K562 (cell line): ENCODE data around the gene G6PC2. TPM values are rescaled to one million over a fixed set of nuclear protein-coding genes. Genes with fewer than 3 reads are reported as not detected.
A peak's percentile ranks its signal among the peaks of the same experiment; 100 is the strongest.

ENCODE experiments used
- ATAC-seq: fragments of 200-7000 bp; cut with Tn5 transposase; 3 replicates; pipeline ENCODE4 v1.9.1; 2020; ENCODE audit warnings: moderate library complexity
- BruUV-seq: library from RNA; stranded (reverse); fragments of 400-500 nt; replicated peaks from 2 replicates; lab custom pipeline; 2021; lab: Mats Ljungman, UMichigan
- CTCF ChIA-PET: fragments of 300-600 bp; formaldehyde crosslinking; extraction: SDS; loops from one replicate; lab custom pipeline; 2021; ENCODE audit warnings: low intra/inter-chr PET ratio; lab: Yijun Ruan, JAX
- POLR2A ChIA-PET: fragments of 300-600, 350-650 bp; sonication (Branson Sonifier 250); formaldehyde crosslinking; extraction: SDS; loops from one replicate; lab custom pipeline; 2021; ENCODE audit warnings: antibody characterized with exemption, inconsistent platforms; lab: Yijun Ruan, JAX
- DNase-seq, 4 experiments: peaks; one replicate each; pipeline versions ENCODE4 v3.0.0 to v3.0.0-alpha.2; 2011 to 2018; ENCODE audit warnings: low spot score in 3 of 4, mixed read lengths in 3 of 4; ENCODE audit errors: extremely low read depth in 1 of 4
- FAIRE-seq: peaks from 2 replicates; lab custom pipeline; 2011; peaks lifted over from hg19 to GRCh38; lab: Jason Lieb, UNC
- H2AFZ ChIP-seq: 2 replicates; pipeline ENCODE4 v1.6.0; 2011; ENCODE audit warnings: low read depth, low read length, control low read depth, inconsistent platforms
- H3K27ac ChIP-seq: fragments of 200-600 bp; 3 replicates; pipeline ENCODE4 v1.8.0; 2011; ENCODE audit warnings: low read depth, mild to moderate bottlenecking, control low read depth, inconsistent platforms, low read length, moderate library complexity, mixed read lengths; ENCODE audit errors: extremely low read depth
- H3K27me3 ChIP-seq, 2 experiments: fragments of 300-600 bp in 1 of 2; 2 replicates in 1 of 2; 3 replicates in 1 of 2; pipeline versions ENCODE4 v1.6.0 to v1.8.0; 2011; ENCODE audit warnings: inconsistent platforms in 2 of 2, low read length in 2 of 2, mild to moderate bottlenecking in 1 of 2, mixed read lengths in 1 of 2, moderate library complexity in 1 of 2; ENCODE audit not compliant: control insufficient read depth in 2 of 2, insufficient read depth in 2 of 2
- H3K36me3 ChIP-seq: fragments of 300-600 bp; 3 replicates; pipeline ENCODE4 v1.8.0; 2011; ENCODE audit warnings: mild to moderate bottlenecking, low read length, inconsistent platforms; ENCODE audit not compliant: control insufficient read depth, insufficient read depth
- H3K4me1 ChIP-seq, 2 experiments: fragments of 200-600 bp in 1 of 2; replicated peaks in 1 of 2; 2 replicates in 1 of 2; 3 replicates in 1 of 2; pipeline versions ENCODE4 v1.5.1 to v1.8.0; 2011; ENCODE audit warnings: inconsistent platforms in 2 of 2, low read length in 2 of 2, mild to moderate bottlenecking in 1 of 2, mixed read lengths in 1 of 2, moderate library complexity in 1 of 2; ENCODE audit not compliant: control insufficient read depth in 2 of 2, insufficient read depth in 2 of 2
- H3K4me2 ChIP-seq: 2 replicates; pipeline ENCODE4 v1.6.1; 2011; ENCODE audit warnings: low read length, control low read depth, inconsistent platforms, mixed read lengths; ENCODE audit not compliant: insufficient read depth
- H3K4me3 ChIP-seq: fragments of 200-600 bp; sonication (generic), shearing (Covaris generic); 2 replicates; pipeline ENCODE4 v1.5.1; 2016; ENCODE audit warnings: control low read depth, inconsistent platforms
- H3K79me2 ChIP-seq: fragments of 200-600 bp; 3 replicates; pipeline ENCODE4 v1.8.0; 2011; ENCODE audit warnings: low read length, inconsistent platforms; ENCODE audit not compliant: control insufficient read depth, insufficient read depth
- H3K9ac ChIP-seq, 2 experiments: 2 replicates each; pipeline versions ENCODE4 v1.6.0 to v1.6.1; 2011; ENCODE audit warnings: low read depth in 2 of 2, low read length in 2 of 2, control low read depth in 1 of 2, inconsistent platforms in 1 of 2, mild to moderate bottlenecking in 1 of 2, mixed read lengths in 1 of 2; ENCODE audit not compliant: insufficient read depth in 1 of 2
- H3K9me1 ChIP-seq: one replicate; pipeline ENCODE4 v1.6.0; 2011; ENCODE audit warnings: inconsistent platforms, mild to moderate bottlenecking, low read length, moderate library complexity; ENCODE audit not compliant: control insufficient read depth, insufficient read depth
- H3K9me3 ChIP-seq: replicated peaks from 2 replicates; pipeline ENCODE4 v1.5.1; 2011; ENCODE audit warnings: low read depth, low read length, inconsistent platforms; ENCODE audit not compliant: control insufficient read depth, insufficient read depth
- H4K20me1 ChIP-seq: replicated peaks from 2 replicates; pipeline ENCODE4 v1.6.1; 2011; ENCODE audit warnings: low read length, inconsistent platforms, mixed read lengths; ENCODE audit not compliant: control insufficient read depth, insufficient read depth
- BHLHE40 ChIP-seq: IDR thresholded peaks from 2 replicates; pipeline ENCODE4 v1.6.1; 2011; ENCODE audit warnings: low read length, improper control_type of control experiment
- CCNT2 ChIP-seq: IDR thresholded peaks from 2 replicates; pipeline ENCODE4 v1.6.1; 2011; ENCODE audit warnings: borderline replicate concordance, low read depth, mild to moderate bottlenecking, moderate library complexity, mixed read lengths, low read length; ENCODE audit not compliant: insufficient read length; ENCODE audit errors: extremely low read depth
- CHD1 ChIP-seq: fragments of 200-600 bp; sonication (generic); IDR thresholded peaks from one replicate; pipeline ENCODE4 v1.6.1; 2012; ENCODE audit warnings: mild to moderate bottlenecking, moderate library complexity, low read length, inconsistent platforms
- DPF2 ChIP-seq: fragments of 450-650 bp; IDR thresholded peaks from 2 replicates; pipeline ENCODE4 v1.6.1; 2016
- EP300 ChIP-seq: IDR thresholded peaks from 2 replicates; pipeline ENCODE4 v1.6.1; 2012; ENCODE audit warnings: low read length, improper control_type of control experiment
- ESRRA ChIP-seq: fragments of 450-650 bp; IDR thresholded peaks from 2 replicates; pipeline ENCODE4 v1.6.1; 2014; ENCODE audit warnings: low read depth, mild to moderate bottlenecking, moderate library complexity, borderline replicate concordance
- KDM1A ChIP-seq, 2 experiments: fragments of 450-650 bp; IDR thresholded peaks; 2 replicates each; pipeline ENCODE4 v1.6.1; 2016; ENCODE audit warnings: mild to moderate bottlenecking in 2 of 2
- MCM7 ChIP-seq, 2 experiments: fragments of 450-650 bp; IDR thresholded peaks; 2 replicates each; pipeline ENCODE4 v1.6.1; 2016 to 2018
- MLLT1 ChIP-seq, 2 experiments: fragments of 450-650 bp; IDR thresholded peaks; 2 replicates each; pipeline ENCODE4 v1.6.1; 2016
- MTA2 ChIP-seq: fragments of 450-650 bp; IDR thresholded peaks from 2 replicates; pipeline ENCODE4 v1.6.1; 2016; ENCODE audit warnings: low read depth
- NCOA6 ChIP-seq: fragments of 450-650 bp; IDR thresholded peaks from 2 replicates; pipeline ENCODE4 v1.6.1; 2017; ENCODE audit warnings: mild to moderate bottlenecking
- NFE2L1 ChIP-seq: fragments of 450-650 bp; IDR thresholded peaks from 2 replicates; pipeline ENCODE4 v1.6.1; 2016; ENCODE audit warnings: missing genetic modification characterization, low read depth, mild to moderate bottlenecking, missing compliant biosample characterization, moderate library complexity, borderline replicate concordance
- NFIC ChIP-seq: fragments of 450-650 bp; IDR thresholded peaks from 2 replicates; pipeline ENCODE4 v1.6.1; 2017; ENCODE audit warnings: mild to moderate bottlenecking, inconsistent platforms
- NR3C1 ChIP-seq: sonication (generic); formaldehyde crosslinking; IDR thresholded peaks from 2 replicates; pipeline ENCODE4 v1.8.1; 2022; ENCODE audit warnings: missing genetic modification reagents
- PHTF2 ChIP-seq: fragments of 250-450 bp; sonication (Bioruptor Pico); IDR thresholded peaks from 2 replicates; pipeline ENCODE4 v1.5.0; 2021; ENCODE audit warnings: mild to moderate bottlenecking
- POLR2AphosphoS5 ChIP-seq: IDR thresholded peaks from 2 replicates; pipeline ENCODE4 v1.6.1; 2011; ENCODE audit warnings: mild to moderate bottlenecking, low read depth, low read length, moderate library complexity; ENCODE audit not compliant: control insufficient read depth, insufficient read depth
- POLR3G ChIP-seq: IDR thresholded peaks from 2 replicates; pipeline ENCODE4 v1.6.1; 2011; ENCODE audit not compliant: insufficient read length, insufficient replicate concordance; ENCODE audit errors: extremely low read depth
- RFX5 ChIP-seq: IDR thresholded peaks from 2 replicates; pipeline ENCODE4 v1.6.1; 2011; ENCODE audit warnings: low read depth, mild to moderate bottlenecking, improper control_type of control experiment, low read length
- SMARCC2 ChIP-seq: fragments of 450-650 bp; IDR thresholded peaks from 2 replicates; pipeline ENCODE4 v1.6.1; 2017; ENCODE audit warnings: antibody characterized with exemption, moderate library complexity, mild to moderate bottlenecking, low read depth
- STAT5A ChIP-seq: IDR thresholded peaks from 2 replicates; pipeline ENCODE4 v1.6.1; 2012; ENCODE audit warnings: low read length, inconsistent platforms, borderline replicate concordance
- TAL1 ChIP-seq: fragments of 450-650 bp; IDR thresholded peaks from 2 replicates; pipeline ENCODE4 v1.6.1; 2016; ENCODE audit warnings: mild to moderate bottlenecking
- TCF3 ChIP-seq: sonication (generic); formaldehyde crosslinking; IDR thresholded peaks from 2 replicates; pipeline ENCODE4 v1.4.0; 2020; ENCODE audit warnings: mild to moderate bottlenecking, missing genetic modification reagents
- in situ Hi-C: fragments of 300-500 bp; cut with MboI; formaldehyde crosslinking; loops from 4 replicates; pipeline ENCODE4 v1.15.0; 2018; ENCODE audit warnings: inconsistent platforms, mixed read lengths
- intact Hi-C: fragments of 100-400 bp; cut with micrococcal nuclease; formaldehyde crosslinking; loops from 2 replicates; pipeline ENCODE4 v1.14.2; 2022
- polyA plus RNA-seq, 8 experiments: library from polyadenylated mRNA; depleted of rRNA in 4 of 8; stranded (reverse) in 5 of 8; unstranded in 3 of 8; fragments of >200 nt; fragmentation: Nextera tagmentation in 2 of 8; fragmentation: Illumina TruSeq in 1 of 8; extraction: Ambion mirVana in 2 of 8; extraction: Trizol in 1 of 8; gene quantifications; 2 replicates each; pipeline versions ENCODE4 v1.2.1 to v1.2.3, GENCODE V29; 2011 to 2014; ENCODE audit warnings: inconsistent platforms in 1 of 8, missing spikeins in 1 of 8
- total RNA-seq, 7 experiments: library from RNA; depleted of rRNA in 6 of 7; stranded (reverse); fragments of >200 nt in 6 of 7; fragmentation: Illumina TruSeq in 2 of 7; extraction: Trizol in 2 of 7; gene quantifications; 2 replicates each; pipeline versions ENCODE4 v1.2.1 to v1.2.3, GENCODE V29; 2011 to 2021; ENCODE audit warnings: low replicate concordance in 1 of 7
- TF ChIP-seq, protein P1 (sequence below): fragments of 450-650 bp; IDR thresholded peaks from one replicate; pipeline ENCODE4 v1.6.1; 2018; ENCODE audit warnings: mild to moderate bottlenecking, moderate library complexity; ENCODE audit not compliant: partially characterized antibody
- TF ChIP-seq, protein P2 (sequence below): fragments of 250-450 bp; sonication (Bioruptor Pico); IDR thresholded peaks from 2 replicates; pipeline ENCODE4 v1.8.0; 2022; ENCODE audit warnings: moderate library complexity, mild to moderate bottlenecking, inconsistent platforms

G6PC2 gene
- total and polyA plus RNA-seq, 9 of the 15 experiments (the other 6 are each of a cell fraction or from before 2014, with no cell fraction given), result 0.03 to 0.15 TPM; not detected in 7

- Histone ChIP-seq H3K9me1 (no peaks in the 10 kb centered on the region), H2AFZ (0 out of 2 replicates have a peak overlapping the region, but pooled peaks have one; percentile 3), H4K20me1 (no peaks in the 10 kb centered on the region), H3K9me3 (no peaks in the 10 kb centered on the region; the same call in 1 of the 2 replicates), H3K4me3 (no peak overlapping the region), H3K79me2 (no peaks in the 10 kb centered on the region), H3K9ac (no peak overlapping the region), H3K4me1 (peaks cover 0 to 59% of the 10 kb centered on the region in 2 experiments; a peak in 3 of 5 replicates), H3K4me2 (no peak overlapping the region), H3K36me3 (no peaks in the 10 kb centered on the region; the same call in 2 of the 3 replicates), H3K27ac (no peak overlapping the region), H3K27me3 (no peaks in the 10 kb centered on the region)
- ATAC-seq (no peak), FAIRE-seq (no peak), DNase-seq (peak in 1 of 4 experiments; percentile 58)
- in situ Hi-C loops (no loop called here), intact Hi-C loops (loop anchor here (10.0 kb wide), 1 partner anchor 454 kb away; no protein-coding TSS in a partner anchor)
- ChIA-PET POLR2A (interaction anchor here (0.9 to 1.0 kb wide), 2 partner anchors 24 to 28 kb away, joined by 3 to 5 read pairs; no protein-coding TSS in a partner anchor), CTCF (no interaction called here)
- BruUV-seq, result no TSS peak
- TF ChIP-seq CCNT2, result peak; percentile 29
- TF ChIP-seq, protein P1, sequence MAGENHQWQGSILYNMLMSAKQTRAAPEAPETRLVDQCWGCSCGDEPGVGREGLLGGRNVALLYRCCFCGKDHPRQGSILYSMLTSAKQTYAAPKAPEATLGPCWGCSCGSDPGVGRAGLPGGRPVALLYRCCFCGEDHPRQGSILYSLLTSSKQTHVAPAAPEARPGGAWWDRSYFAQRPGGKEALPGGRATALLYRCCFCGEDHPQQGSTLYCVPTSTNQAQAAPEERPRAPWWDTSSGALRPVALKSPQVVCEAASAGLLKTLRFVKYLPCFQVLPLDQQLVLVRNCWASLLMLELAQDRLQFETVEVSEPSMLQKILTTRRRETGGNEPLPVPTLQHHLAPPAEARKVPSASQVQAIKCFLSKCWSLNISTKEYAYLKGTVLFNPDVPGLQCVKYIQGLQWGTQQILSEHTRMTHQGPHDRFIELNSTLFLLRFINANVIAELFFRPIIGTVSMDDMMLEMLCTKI, result no peak
- TF ChIP-seq TCF3 (CRISPR knock-in tag), result peak; percentile 76
- no peak for TF ChIP-seq MLLT1 (IDR thresholded peaks at IDR 0.05)
- peak; percentile 83 for TF ChIP-seq TAL1
- no peak for TF ChIP-seq NR3C1 (CRISPR knock-in tag)
- peak; percentile 18 to 28; a peak in 2 of 4 replicates for TF ChIP-seq KDM1A (IDR thresholded peaks at IDR 0.05)
- TF ChIP-seq EP300, result peak; percentile 65; the same call in 1 of the 2 replicates
- TF ChIP-seq POLR2AphosphoS5, result peak; percentile 53; the same call in 1 of the 2 replicates
- no peak for TF ChIP-seq POLR3G
- no peak for TF ChIP-seq NFE2L1
- TF ChIP-seq PHTF2 (CRISPR knock-in tag), result no peak
- TF ChIP-seq NFIC, result peak; percentile 57
- peak; percentile 41; the same call in 1 of the 2 replicates for TF ChIP-seq SMARCC2
- no peak for TF ChIP-seq NCOA6
- no peak for TF ChIP-seq BHLHE40
- TF ChIP-seq CHD1, result no peak
- TF ChIP-seq MTA2, result peak; percentile 66
- no peak for TF ChIP-seq ESRRA
- TF ChIP-seq, protein P2, sequence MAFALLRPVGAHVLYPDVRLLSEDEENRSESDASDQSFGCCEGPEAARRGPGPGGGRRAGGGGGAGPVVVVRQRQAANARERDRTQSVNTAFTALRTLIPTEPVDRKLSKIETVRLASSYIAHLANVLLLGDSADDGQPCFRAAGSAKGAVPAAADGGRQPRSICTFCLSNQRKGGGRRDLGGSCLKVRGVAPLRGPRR (CRISPR knock-in tag), result no peak
- TF ChIP-seq STAT5A, result peak; percentile 62; the same call in 1 of the 2 replicates
- TF ChIP-seq DPF2, result peak; percentile 67
- no peak for TF ChIP-seq RFX5
- no peak for TF ChIP-seq MCM7 (IDR thresholded peaks at IDR 0.05)
Observed at GRCh38 chr2:168941297-168941696, 40.2 kb downstream of the G6PC2 start.
